NCI-H82 (cell line): ENCODE results near the gene TECTA.
"Not testable (repeated sequence)": the region's sequence is repeated elsewhere in the genome, so short reads cannot be mapped to it uniquely, and the experiment has no call there.

ENCODE experiments used
- DNase-seq: peaks from one replicate; lab custom pipeline; 2025; lab: John Stamatoyannopoulos, UW

Gene TECTA

GRCh38 chr11:121229495-121230215 is 128.6 kb downstream of the TECTA start:
- no peak for DNase-seq

GRCh38 chr11:121231576-121232278 is 130.7 kb downstream of the TECTA start:
- DNase-seq, result no peak

GRCh38 chr11:121235057-121235456 is 134.0 kb downstream of the TECTA start:
- DNase-seq, result no peak

- DNase-seq, result peak; percentile 29
These were observed 135.3 kb downstream of the TECTA start for GRCh38 chr11:121236115-121237001.

- not testable (repeated sequence) for DNase-seq
These were observed 136.2 kb downstream of the TECTA start for GRCh38 chr11:121237247-121237646.

GRCh38 chr11:121237686-121238658 is 136.9 kb downstream of the TECTA start:
- DNase-seq, result no peak

- DNase-seq, result no peak
These were observed 137.9 kb downstream of the TECTA start for GRCh38 chr11:121238956-121239355.

- peak; percentile 54 for DNase-seq
These were observed 139.0 kb downstream of the TECTA start for GRCh38 chr11:121240001-121240400.

- peak; percentile 17 for DNase-seq
These were observed 139.7 kb downstream of the TECTA start for GRCh38 chr11:121240650-121241303.
